Mesenchymal stem cell (in vitro differentiated cells and primary cell): Measurements from ENCODE around the gene GPR173.
A peak's percentile ranks its signal among the peaks of the same experiment; 100 is the strongest.

Experiments
- DNase-seq: peaks from one replicate; pipeline ENCODE4 v3.0.0-alpha.2; 2013
- H2AFZ ChIP-seq: one replicate; pipeline ENCODE4 v1.6.1; 2013; ENCODE audit warnings: low read depth, mild to moderate bottlenecking, control low read depth, inconsistent platforms, low read length, moderate library complexity
- H2AK5ac ChIP-seq: 2 replicates; pipeline ENCODE4 v1.6.1; 2013; ENCODE audit warnings: low read length, moderate library complexity, mild to moderate bottlenecking, inconsistent platforms; ENCODE audit not compliant: severe bottlenecking
- H2BK120ac ChIP-seq: one replicate; pipeline ENCODE4 v1.6.1; 2013; ENCODE audit warnings: low read depth, mild to moderate bottlenecking, inconsistent platforms, low read length, moderate library complexity
- H2BK12ac ChIP-seq, 2 experiments: one replicate each; pipeline ENCODE4 v1.6.1; 2013; ENCODE audit warnings: inconsistent platforms in 2 of 2, low read length in 2 of 2, mild to moderate bottlenecking in 2 of 2, moderate library complexity in 2 of 2, control low read depth in 1 of 2
- H2BK15ac ChIP-seq: one replicate; pipeline ENCODE4 v1.6.1; 2013; ENCODE audit warnings: mild to moderate bottlenecking, low read depth, inconsistent platforms; ENCODE audit not compliant: poor library complexity, severe bottlenecking
- H2BK5ac ChIP-seq: 2 replicates; pipeline ENCODE4 v1.6.1; 2013; ENCODE audit warnings: low read depth, mild to moderate bottlenecking, low read length, control low read depth, inconsistent platforms; ENCODE audit not compliant: poor library complexity, severe bottlenecking
- H3K14ac ChIP-seq, 2 experiments: one replicate each; pipeline ENCODE4 v1.6.1; 2013; ENCODE audit warnings: inconsistent platforms in 2 of 2, low read length in 2 of 2, control low read depth in 1 of 2, mild to moderate bottlenecking in 1 of 2, moderate library complexity in 1 of 2
- H3K18ac ChIP-seq, 2 experiments: one replicate each; pipeline ENCODE4 v1.6.1; 2013; ENCODE audit warnings: inconsistent platforms in 2 of 2, low read length in 2 of 2, control low read depth in 1 of 2, low read depth in 1 of 2, mild to moderate bottlenecking in 1 of 2
- H3K23ac ChIP-seq, 2 experiments: one replicate each; pipeline ENCODE4 v1.6.1; 2013; ENCODE audit warnings: inconsistent platforms in 2 of 2, low read length in 2 of 2, mild to moderate bottlenecking in 2 of 2, moderate library complexity in 2 of 2, control low read depth in 1 of 2
- H3K27ac ChIP-seq: 2 replicates; pipeline ENCODE4 v1.5.1; 2013; ENCODE audit warnings: mild to moderate bottlenecking, moderate library complexity, low read length, control low read depth, inconsistent platforms; ENCODE audit not compliant: poor library complexity, severe bottlenecking
- H3K27me3 ChIP-seq, 2 experiments: 2 replicates each; pipeline versions ENCODE4 v1.6.1 to v1.7.0; 2013; ENCODE audit warnings: low read length in 2 of 2, mild to moderate bottlenecking in 2 of 2, moderate library complexity in 2 of 2, control low read depth in 1 of 2, inconsistent platforms in 1 of 2; ENCODE audit not compliant: control insufficient read depth in 1 of 2, insufficient read depth in 1 of 2
- H3K36me3 ChIP-seq, 2 experiments: 2 replicates each; pipeline versions ENCODE4 v1.6.1 to v1.7.0; 2013; ENCODE audit warnings: low read length in 2 of 2, control low read depth in 1 of 2, inconsistent platforms in 1 of 2, low read depth in 1 of 2, mild to moderate bottlenecking in 1 of 2; ENCODE audit not compliant: insufficient read depth in 2 of 2, control insufficient read depth in 1 of 2
- H3K4ac ChIP-seq, 2 experiments: one replicate each; pipeline ENCODE4 v1.6.1; 2013; ENCODE audit warnings: inconsistent platforms in 2 of 2, low read length in 2 of 2, mild to moderate bottlenecking in 2 of 2, moderate library complexity in 2 of 2, control low read depth in 1 of 2, low read depth in 1 of 2
- H3K4me1 ChIP-seq: 2 replicates; pipeline ENCODE4 v1.6.1; 2013; ENCODE audit warnings: low read depth, low read length, control low read depth; ENCODE audit not compliant: control insufficient read depth, insufficient read depth
- H3K4me2 ChIP-seq: 2 replicates; pipeline ENCODE4 v1.6.1; 2013; ENCODE audit warnings: low read length, mild to moderate bottlenecking, inconsistent platforms; ENCODE audit not compliant: poor library complexity, severe bottlenecking
- H3K4me3 ChIP-seq, 2 experiments: 2 replicates each; pipeline versions ENCODE4 v1.5.1 to v1.7.0; 2013; ENCODE audit warnings: low read length in 2 of 2, mild to moderate bottlenecking in 2 of 2, control low read depth in 1 of 2, low read depth in 1 of 2; ENCODE audit not compliant: insufficient read depth in 1 of 2
- H3K79me1 ChIP-seq: replicated peaks from 2 replicates; pipeline ENCODE4 v1.6.1; 2013; ENCODE audit warnings: mild to moderate bottlenecking, control low read depth, low read length, inconsistent platforms; ENCODE audit not compliant: poor library complexity, severe bottlenecking
- H3K9ac ChIP-seq: 2 replicates; pipeline ENCODE4 v1.7.0; 2013; ENCODE audit warnings: mild to moderate bottlenecking, low read length, moderate library complexity
- H3K9me3 ChIP-seq: 2 replicates; pipeline ENCODE4 v1.7.0; 2013; ENCODE audit warnings: mild to moderate bottlenecking, low read length; ENCODE audit not compliant: control insufficient read depth
- H4K8ac ChIP-seq: one replicate; pipeline ENCODE4 v1.6.1; 2013; ENCODE audit warnings: inconsistent platforms, mild to moderate bottlenecking, low read length, moderate library complexity
- H4K91ac ChIP-seq: one replicate; pipeline ENCODE4 v1.6.1; 2013; ENCODE audit warnings: mild to moderate bottlenecking, low read length, inconsistent platforms
- WGBS: methylation state at CpG from one replicate; pipeline ENCODE4 v1.1.7; 2013; ENCODE audit warnings: mixed read lengths; 5-methylcytosine and 5-hydroxymethylcytosine counted together

The GPR173 gene

GRCh38 chrX:53122013-53122412, 73.4 kb downstream of the GPR173 start:
- H3K79me1 ChIP-seq: peaks cover 5% of the 10 kb centered on the region
- no peak overlapping the region for H2AK5ac ChIP-seq
- no peak overlapping the region for H2BK5ac ChIP-seq
- H3K4me3 ChIP-seq: no peak overlapping the region
- no peak overlapping the region for H2BK120ac ChIP-seq
- no peak overlapping the region for H3K23ac ChIP-seq
- no peak overlapping the region for H4K8ac ChIP-seq
- H3K4me1 ChIP-seq: no peaks in the 10 kb centered on the region
- H2BK15ac ChIP-seq: no peak overlapping the region
- H3K9me3 ChIP-seq: peaks cover 9% of the 10 kb centered on the region
- no peak for DNase-seq
- no peak overlapping the region for H2BK12ac ChIP-seq
- no peak overlapping the region for H3K4me2 ChIP-seq
- H3K36me3 ChIP-seq: no peaks in the 10 kb centered on the region
- no peak overlapping the region for H4K91ac ChIP-seq
- no CpG with 5 or more reads among the region's 1 CpG for WGBS
- no peak overlapping the region for H3K18ac ChIP-seq
- H2AFZ ChIP-seq: no peak overlapping the region
- H3K27me3 ChIP-seq: peaks cover 0 to 23% of the 10 kb centered on the region in 2 experiments
- H3K27ac ChIP-seq: no peak overlapping the region
- H3K14ac ChIP-seq: no peak overlapping the region
- no peak overlapping the region for H3K4ac ChIP-seq
- H3K9ac ChIP-seq: no peak overlapping the region

- H3K9ac ChIP-seq: no peak overlapping the region
- no peak overlapping the region for H3K27ac ChIP-seq
These were observed 76.9 kb downstream of the GPR173 start for GRCh38 chrX:53125506-53125905.

GRCh38 chrX:53126377-53126776, 77.8 kb downstream of the GPR173 start:
- no peak overlapping the region for H4K91ac ChIP-seq
- H2BK120ac ChIP-seq: no peak overlapping the region
- H3K23ac ChIP-seq: no peak overlapping the region
- H3K4ac ChIP-seq: no peak overlapping the region
- H3K4me1 ChIP-seq: no peaks in the 10 kb centered on the region
- H3K4me2 ChIP-seq: no peak overlapping the region
- H2BK5ac ChIP-seq: no peak overlapping the region
- WGBS: no CpG with 5 or more reads among the region's 2 CpGs
- H3K9me3 ChIP-seq: peaks cover 9% of the 10 kb centered on the region
- H3K36me3 ChIP-seq: no peaks in the 10 kb centered on the region
- H3K9ac ChIP-seq: no peak overlapping the region
- DNase-seq: no peak
- peaks cover 0 to 36% of the 10 kb centered on the region in 2 experiments for H3K27me3 ChIP-seq
- peaks cover 5% of the 10 kb centered on the region for H3K79me1 ChIP-seq
- H4K8ac ChIP-seq: no peak overlapping the region
- H2BK12ac ChIP-seq: no peak overlapping the region
- no peak overlapping the region for H3K18ac ChIP-seq
- no peak overlapping the region for H2BK15ac ChIP-seq
- H2AK5ac ChIP-seq: no peak overlapping the region
- H3K4me3 ChIP-seq: no peak overlapping the region
- no peak overlapping the region for H3K14ac ChIP-seq
- H2AFZ ChIP-seq: no peak overlapping the region
- H3K27ac ChIP-seq: no peak overlapping the region

More at GRCh38 chrX:53125506-53125905, 76.9 kb downstream of the GPR173 start:
- Histone ChIP-seq H2BK5ac (no peak overlapping the region), H3K4ac (no peak overlapping the region), H2BK12ac (no peak overlapping the region), H4K91ac (no peak overlapping the region), H3K4me3 (no peak overlapping the region), H3K79me1 (peaks cover 5% of the 10 kb centered on the region), H4K8ac (no peak overlapping the region), H2BK15ac (no peak overlapping the region), H2AK5ac (no peak overlapping the region), H2AFZ (no peak overlapping the region), H3K9me3 (peaks cover 9% of the 10 kb centered on the region), H3K4me1 (no peaks in the 10 kb centered on the region), H3K4me2 (no peak overlapping the region), H3K23ac (no peak overlapping the region), H3K14ac (no peak overlapping the region), H2BK120ac (no peak overlapping the region), H3K36me3 (no peaks in the 10 kb centered on the region), H3K18ac (no peak overlapping the region), H3K27me3 (peaks cover 0 to 27% of the 10 kb centered on the region in 2 experiments)
- no peak for DNase-seq

- Histone ChIP-seq H3K36me3 (peaks cover 0 to 4% of the 10 kb centered on the region in 2 experiments), H3K9me3 (peaks cover 9% of the 10 kb centered on the region), H2BK5ac (no peak overlapping the region), H3K9ac (peak overlapping the region; percentile 5), H3K18ac (no peak overlapping the region), H4K8ac (no peak overlapping the region), H2BK15ac (no peak overlapping the region), H3K79me1 (peaks cover 5% of the 10 kb centered on the region), H3K27me3 (peaks cover 0 to 37% of the 10 kb centered on the region in 2 experiments), H3K14ac (no peak overlapping the region), H3K27ac (no peak overlapping the region), H2BK12ac (no peak overlapping the region), H2BK120ac (no peak overlapping the region), H4K91ac (no peak overlapping the region), H3K4me3 (no peak overlapping the region), H3K4me2 (no peak overlapping the region), H2AFZ (no peak overlapping the region), H3K4me1 (no peaks in the 10 kb centered on the region), H3K4ac (no peak overlapping the region), H2AK5ac (no peak overlapping the region), H3K23ac (no peak overlapping the region)
- peak; percentile 3 for DNase-seq
- WGBS: 94% methylated on average over 3 of the region's 3 CpGs
These were observed 79.6 kb downstream of the GPR173 start for GRCh38 chrX:53128097-53128749.
